NCI-H1930 (cell line): Measurements from ENCODE around the gene MAST2.
"Not testable (repeated sequence)": the region's sequence is repeated elsewhere in the genome, so short reads cannot be mapped to it uniquely, and the experiment has no call there.

Experiments used
- DNase-seq, 2 experiments: peaks; one replicate each; lab custom pipeline; 2025; lab: John Stamatoyannopoulos, UW

Gene MAST2

GRCh38 chr1:45894331-45894730, 90.9 kb downstream of the MAST2 start:
- no peak for DNase-seq

GRCh38 chr1:45894921-45895320, 91.5 kb downstream of the MAST2 start:
- no peak for DNase-seq

GRCh38 chr1:45895406-45895805, 92.0 kb downstream of the MAST2 start:
- DNase-seq = no peak

GRCh38 chr1:45906883-45907282, 103.5 kb downstream of the MAST2 start:
- no peak for DNase-seq

GRCh38 chr1:45908611-45909140, 105.3 kb downstream of the MAST2 start:
- no peak for DNase-seq

GRCh38 chr1:45911634-45912033, 108.2 kb downstream of the MAST2 start:
- no peak for DNase-seq

- no peak for DNase-seq
Observed at GRCh38 chr1:45913183-45913683, 109.8 kb downstream of the MAST2 start.

- no peak for DNase-seq
Observed at GRCh38 chr1:45913731-45914501, 110.5 kb downstream of the MAST2 start.

- DNase-seq = no peak
Observed at GRCh38 chr1:45914836-45915235, 111.4 kb downstream of the MAST2 start.

- no peak for DNase-seq
Observed at GRCh38 chr1:45922374-45922773, 119.0 kb downstream of the MAST2 start.

GRCh38 chr1:45922813-45923212, 119.4 kb downstream of the MAST2 start:
- no peak for DNase-seq

GRCh38 chr1:45923343-45923742, 119.9 kb downstream of the MAST2 start:
- DNase-seq = no peak

- DNase-seq = no peak
Observed at GRCh38 chr1:45924736-45925135, 121.3 kb downstream of the MAST2 start.

GRCh38 chr1:45925728-45926287, 122.4 kb downstream of the MAST2 start:
- no peak for DNase-seq

GRCh38 chr1:45926330-45926729, 122.9 kb downstream of the MAST2 start:
- DNase-seq = no peak

GRCh38 chr1:45927231-45927915, 124.0 kb downstream of the MAST2 start:
- DNase-seq = not testable (repeated sequence)

- DNase-seq = no peak
Observed at GRCh38 chr1:45928486-45929205, 125.2 kb downstream of the MAST2 start.

- peak in 1 of 2 experiments; percentile 25 for DNase-seq
Observed at GRCh38 chr1:45929257-45929687, 125.9 kb downstream of the MAST2 start.

- no peak for DNase-seq
Observed at GRCh38 chr1:45930258-45931150, 127.1 kb downstream of the MAST2 start.

- not testable (repeated sequence) for DNase-seq
Observed at GRCh38 chr1:45932205-45932604, 128.8 kb downstream of the MAST2 start.

GRCh38 chr1:45934947-45935346, 131.5 kb downstream of the MAST2 start:
- DNase-seq = no peak
